ENCODE results near the gene CD2AP.
"Not testable (repeated sequence)": the region's sequence is repeated elsewhere in the genome, so short reads cannot be mapped to it uniquely, and the experiment has no call there.

The CD2AP gene, protein sequence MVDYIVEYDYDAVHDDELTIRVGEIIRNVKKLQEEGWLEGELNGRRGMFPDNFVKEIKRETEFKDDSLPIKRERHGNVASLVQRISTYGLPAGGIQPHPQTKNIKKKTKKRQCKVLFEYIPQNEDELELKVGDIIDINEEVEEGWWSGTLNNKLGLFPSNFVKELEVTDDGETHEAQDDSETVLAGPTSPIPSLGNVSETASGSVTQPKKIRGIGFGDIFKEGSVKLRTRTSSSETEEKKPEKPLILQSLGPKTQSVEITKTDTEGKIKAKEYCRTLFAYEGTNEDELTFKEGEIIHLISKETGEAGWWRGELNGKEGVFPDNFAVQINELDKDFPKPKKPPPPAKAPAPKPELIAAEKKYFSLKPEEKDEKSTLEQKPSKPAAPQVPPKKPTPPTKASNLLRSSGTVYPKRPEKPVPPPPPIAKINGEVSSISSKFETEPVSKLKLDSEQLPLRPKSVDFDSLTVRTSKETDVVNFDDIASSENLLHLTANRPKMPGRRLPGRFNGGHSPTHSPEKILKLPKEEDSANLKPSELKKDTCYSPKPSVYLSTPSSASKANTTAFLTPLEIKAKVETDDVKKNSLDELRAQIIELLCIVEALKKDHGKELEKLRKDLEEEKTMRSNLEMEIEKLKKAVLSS

DNA sequence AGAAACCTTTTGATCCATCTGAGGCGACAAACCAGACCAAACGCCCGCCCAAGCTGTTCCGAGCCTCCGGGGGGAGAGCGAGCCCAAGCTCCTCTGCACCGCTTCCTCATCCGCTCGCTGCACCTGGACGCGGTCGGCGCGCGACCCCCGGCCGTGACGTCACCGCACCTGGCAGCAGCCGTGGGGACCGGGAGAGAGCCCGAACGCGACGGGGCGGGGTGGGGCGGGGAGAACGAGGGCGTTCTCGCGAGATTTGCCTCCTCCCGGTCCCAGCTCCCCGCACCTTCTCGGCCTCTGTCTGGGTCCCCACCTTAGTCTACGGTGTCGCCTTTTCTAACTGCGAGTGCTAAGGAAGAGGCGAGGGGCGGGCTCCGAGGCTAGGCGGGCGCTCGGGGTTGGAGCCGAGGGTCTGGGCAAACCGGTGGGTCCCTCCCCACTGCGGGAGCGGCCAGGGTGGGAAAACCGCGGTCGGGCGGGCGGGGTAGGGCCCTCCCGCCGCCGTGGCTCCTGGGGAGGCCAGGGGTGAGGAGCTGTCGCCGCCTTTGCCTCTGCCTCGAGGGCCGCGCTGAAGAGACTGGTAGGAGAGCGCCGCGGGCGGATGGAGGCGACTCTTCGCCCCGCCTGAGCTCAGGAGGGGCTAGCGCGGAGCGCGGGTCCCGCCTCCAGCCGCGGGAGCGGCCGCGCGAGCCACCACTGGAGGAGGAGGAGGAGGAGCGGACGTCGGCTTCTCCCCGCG is at the start of gene CD2AP:
CD2AP (plus strand) TSS at position 293 of the 736 bp plus-strand sequence. CDS start 456 bp downstream, outside the sequence.
- DNase-seq, result peak; percentile 93

DNA sequence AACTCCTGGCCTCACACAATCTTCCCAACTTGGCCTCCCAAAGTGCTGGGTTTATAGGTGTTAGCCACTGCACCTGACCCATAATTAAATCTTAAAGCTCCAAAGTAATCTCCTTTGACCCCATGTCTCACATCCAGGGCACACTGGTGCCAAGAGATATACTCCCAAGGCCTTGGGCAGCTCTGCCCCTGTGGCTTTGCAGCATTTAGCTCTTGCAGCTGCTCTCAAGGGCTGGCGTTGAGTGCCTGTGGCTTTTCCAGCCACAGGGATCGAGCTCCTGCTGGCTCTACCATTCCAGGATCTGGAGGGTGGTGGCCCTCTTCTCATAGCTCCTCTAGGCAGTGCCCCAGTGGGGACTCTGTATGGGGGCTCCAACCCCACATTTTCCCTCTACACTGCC is 49.3 kb upstream of the CD2AP start:
- DNase-seq, result no peak

DNA sequence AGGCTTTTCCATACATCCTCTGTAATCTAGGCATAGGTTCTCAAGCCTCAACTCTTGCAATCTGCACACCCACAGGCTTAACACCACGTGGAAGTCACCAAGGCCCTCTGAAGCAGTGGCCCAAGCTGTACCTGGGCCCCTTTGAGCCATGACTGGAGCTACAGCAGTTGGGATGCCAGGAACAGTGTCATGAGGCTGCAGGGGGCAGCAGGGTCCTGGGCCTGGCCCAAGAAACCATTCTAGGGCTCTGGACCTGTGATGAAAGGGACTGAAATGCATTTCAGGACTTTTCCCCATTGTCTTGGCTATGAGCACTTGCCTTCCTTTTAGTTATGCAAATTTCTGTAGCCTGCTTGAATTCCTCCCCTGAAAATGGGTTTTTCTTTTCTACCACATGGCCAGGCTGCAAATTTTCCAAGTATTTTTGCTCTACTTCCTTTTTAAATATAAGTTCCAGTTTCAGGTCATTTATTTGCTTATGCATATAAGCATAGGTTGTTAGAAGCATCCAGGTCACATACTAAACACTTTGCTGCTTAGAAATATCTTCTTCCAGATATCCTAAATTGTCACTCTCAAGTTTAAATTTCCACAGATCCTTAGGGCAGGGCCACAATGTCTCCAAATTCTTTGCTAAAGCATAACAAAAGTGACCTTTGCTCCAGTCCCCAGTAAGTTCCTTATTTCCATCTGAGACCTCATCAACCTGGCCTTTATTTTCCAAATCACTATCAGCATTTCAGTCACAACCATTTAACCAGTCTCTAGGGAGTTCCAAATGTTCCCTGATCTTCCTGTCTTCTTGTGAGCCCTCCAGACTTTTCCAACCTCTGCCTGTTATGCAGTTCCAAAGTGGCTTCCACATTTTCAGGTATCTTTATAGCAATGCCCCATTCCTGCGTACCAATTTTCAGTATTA is 48.6 kb upstream of the CD2AP start:
- no peak for DNase-seq

DNA sequence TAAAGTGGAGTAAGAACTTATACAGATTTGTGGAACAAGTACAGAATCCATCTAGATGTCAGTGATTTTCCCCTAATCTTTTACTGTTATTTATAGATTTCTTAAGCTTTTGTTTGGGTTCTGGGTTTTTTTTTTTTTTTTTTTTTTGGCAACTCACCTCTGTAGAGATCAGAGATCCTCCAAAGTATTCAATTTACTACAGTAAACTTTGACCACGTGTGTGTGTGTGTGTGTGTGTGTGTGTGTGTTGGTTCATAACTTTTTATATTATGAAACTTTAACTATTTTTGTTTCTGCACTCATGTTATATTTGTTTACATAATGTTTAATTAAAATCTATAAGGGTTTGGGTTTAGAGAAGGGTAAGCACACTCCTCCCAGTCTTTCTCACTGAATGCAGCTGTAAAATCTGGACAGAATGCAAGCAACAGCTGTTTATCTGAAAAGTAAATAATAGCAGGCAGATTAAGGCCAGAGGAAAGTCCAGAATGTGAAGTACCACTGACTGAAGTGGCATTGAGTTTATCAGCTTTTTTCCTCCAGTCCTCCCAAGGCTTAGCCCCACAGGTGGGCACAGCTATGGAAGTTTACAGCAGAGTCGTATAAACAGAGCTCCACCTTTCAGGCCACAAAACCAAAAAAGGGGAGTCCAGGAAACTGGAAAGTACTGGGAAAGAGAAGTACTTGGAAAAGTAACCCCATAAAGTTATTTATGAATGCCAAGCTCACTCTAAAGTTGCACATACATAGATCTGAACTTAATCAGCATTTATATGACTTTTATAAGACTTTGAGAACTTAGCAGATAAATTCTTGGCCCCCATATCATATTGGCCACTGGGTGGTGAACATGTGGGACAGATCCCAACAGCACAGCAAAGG is 43.0 kb upstream of the CD2AP start:
- DNase-seq, result no peak

DNA sequence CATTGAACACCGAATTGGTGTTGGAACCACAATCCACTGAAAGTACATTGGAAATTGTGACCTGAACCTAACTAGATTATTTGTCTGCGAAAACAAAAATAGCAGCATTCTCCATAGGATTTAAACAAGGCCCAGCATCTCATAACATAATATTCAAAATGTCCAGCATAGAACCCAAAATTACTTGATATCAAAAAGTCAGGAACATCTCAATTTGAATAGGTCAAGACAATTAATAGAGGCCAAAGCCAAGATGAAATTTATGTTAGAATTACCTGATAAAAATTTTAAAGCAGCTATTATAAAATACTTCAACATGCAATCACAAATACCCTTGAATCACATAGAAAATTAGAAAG is 42.4 kb upstream of the CD2AP start:
- DNase-seq, result no peak

DNA sequence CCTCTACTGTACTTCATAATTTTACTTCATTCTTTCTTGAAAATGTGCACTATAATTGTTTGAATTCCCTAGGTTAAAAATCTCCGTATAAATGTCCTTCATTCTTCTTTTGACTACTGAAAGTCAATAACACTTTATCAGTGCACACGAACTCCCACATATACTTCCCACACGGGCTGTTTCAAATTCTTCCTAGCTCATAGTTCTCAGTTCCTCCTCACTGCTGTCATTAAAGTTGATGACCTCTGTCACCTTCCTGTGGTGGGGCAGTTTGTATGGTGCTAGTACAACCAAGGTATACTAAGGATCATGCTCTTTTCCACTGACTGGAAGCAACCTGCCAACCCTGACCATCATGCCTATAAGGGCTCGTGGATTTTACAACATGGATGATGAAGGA is 40.0 kb upstream of the CD2AP start:
- DNase-seq, result no peak

DNA sequence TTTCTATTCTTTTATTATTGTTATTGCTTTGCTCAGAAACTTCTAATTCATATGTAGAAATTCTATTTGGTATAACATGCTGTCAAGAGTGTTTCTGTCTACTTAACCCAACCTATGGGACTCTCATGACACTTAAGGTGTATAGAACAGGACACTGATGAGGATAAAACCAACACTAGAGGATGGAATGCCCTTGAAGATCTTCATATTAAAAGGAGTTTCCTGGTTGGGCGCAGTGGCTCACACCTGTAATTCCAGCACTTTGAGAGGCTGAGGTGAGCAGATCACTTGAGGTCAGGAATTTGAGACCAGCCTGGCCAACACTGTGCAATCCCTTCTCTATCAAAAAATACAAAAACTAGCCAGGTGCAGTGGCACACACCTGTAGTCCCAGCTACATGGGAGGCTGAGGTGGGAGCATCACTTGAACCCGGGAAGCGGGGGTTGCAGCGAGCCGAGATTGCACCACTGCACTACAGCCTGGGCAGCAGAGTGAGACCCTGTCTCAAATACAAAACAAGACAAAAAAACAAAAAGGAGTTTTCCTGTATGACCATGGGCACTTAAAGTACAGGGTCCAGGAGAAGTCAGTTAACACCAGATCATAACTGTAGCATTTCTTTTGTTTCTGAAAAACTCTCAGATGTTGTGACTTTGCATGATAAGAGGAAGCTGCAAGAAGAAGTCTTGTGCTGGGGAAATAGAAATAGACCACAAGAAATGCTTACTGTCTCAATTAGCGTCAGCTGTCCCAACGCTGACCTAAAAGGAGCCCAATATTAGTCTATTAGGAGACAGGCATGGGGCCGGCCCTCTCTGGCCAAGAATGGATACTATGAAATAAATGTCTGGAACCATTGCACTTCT is 38.9 kb upstream of the CD2AP start:
- no peak for DNase-seq

DNA sequence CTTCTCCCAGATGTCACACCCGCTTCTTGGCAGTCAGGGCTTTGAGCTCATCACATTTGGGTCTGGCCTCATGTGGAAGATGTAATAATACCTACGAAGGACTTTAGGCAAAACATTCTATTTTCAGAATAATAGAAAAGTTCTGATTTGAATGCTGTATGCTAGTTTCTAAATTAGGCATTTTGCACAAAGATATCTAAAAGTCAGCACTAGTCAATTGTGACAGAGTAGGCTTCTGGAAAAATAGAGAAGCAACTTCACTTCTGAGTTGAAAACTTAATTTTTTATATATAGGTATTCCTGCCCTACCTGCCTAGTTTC is 38.3 kb upstream of the CD2AP start:
- DNase-seq, result no peak

DNA sequence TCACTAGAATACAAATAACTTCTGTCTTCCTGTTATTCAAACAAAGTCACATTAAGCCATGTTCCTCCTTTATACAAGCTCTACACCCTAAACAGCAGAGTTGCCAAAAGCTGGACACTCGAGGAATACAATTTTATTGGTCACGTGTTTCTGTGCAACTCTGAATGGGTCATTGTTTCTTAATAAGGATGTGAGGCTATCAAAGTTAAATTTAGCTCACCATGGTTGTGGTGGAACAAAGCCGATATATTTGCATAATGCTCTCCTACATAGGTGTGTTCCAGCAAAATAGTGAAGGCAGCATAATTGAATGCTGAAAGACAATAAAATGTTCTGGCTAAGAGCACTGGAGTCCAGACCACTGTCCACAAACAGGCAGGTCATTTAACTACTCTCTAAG is 36.9 kb upstream of the CD2AP start:
- no peak for DNase-seq

DNA sequence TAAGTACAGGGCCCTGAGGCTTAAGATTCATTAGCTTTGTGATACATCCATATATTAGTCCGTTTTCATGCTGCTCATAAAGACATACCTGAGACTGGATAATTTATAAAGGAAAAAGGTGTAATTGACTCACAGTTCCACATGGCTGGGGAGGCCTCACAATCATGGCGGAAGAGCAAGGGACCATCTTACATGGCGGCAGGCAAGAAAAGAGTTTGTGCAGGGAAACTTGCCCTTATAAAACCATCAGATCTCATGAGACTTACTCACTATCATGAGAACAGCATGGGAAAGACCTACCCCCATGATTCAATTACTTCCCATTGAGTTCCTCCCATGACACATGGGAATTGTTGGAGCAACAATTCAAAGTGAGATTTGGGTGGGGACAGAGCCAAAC is 32.6 kb upstream of the CD2AP start:
- DNase-seq, result not testable (repeated sequence)

DNA sequence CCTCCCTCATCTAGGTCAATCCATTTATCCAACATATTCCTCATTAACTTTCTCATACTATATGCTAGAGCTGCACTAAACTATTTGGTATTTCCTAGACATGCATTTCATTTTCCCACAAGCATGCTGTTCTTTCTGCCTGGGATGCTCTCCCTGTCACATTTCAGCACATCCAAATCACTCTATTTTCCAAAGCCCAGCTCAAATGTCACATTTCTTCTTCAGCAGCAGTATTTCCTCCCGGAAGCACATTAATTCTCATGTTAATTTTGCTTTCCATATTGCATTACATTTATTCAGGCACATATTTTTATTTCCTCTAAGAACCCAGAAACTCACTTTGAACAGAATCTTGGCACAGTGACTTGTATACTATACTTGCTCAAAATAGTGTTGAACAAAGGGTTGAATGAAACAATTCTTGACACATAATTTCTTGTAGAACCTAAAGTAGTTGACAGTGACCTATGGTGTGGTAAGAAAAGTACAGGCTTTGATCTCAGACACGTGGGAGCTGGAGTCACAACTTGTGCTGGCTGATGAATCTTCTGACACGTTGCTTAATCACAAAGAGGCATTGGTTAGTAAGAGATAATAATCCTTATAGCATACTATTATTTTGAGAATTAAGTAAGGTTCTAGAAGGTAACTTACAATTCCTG is 30.8 kb upstream of the CD2AP start:
- no peak for DNase-seq

DNA sequence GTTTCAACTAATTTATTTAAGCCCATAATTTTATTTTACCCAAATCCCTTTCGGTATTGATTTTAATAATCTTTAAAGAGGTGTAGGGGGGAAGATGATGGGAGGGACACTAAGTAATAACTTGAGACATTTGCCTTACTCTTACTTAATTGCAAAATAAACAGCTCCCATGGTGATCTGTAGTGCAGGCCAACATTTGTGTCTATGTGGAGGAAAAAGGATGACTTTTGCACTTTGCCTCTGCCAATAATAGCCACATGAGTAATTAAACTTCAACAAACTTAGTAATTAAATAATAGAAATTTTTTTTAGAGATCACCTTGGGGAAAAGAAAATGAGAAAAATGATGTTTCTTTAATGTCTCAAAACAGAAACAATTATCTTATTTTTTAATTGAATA is 29.9 kb upstream of the CD2AP start:
- no peak for DNase-seq

DNA sequence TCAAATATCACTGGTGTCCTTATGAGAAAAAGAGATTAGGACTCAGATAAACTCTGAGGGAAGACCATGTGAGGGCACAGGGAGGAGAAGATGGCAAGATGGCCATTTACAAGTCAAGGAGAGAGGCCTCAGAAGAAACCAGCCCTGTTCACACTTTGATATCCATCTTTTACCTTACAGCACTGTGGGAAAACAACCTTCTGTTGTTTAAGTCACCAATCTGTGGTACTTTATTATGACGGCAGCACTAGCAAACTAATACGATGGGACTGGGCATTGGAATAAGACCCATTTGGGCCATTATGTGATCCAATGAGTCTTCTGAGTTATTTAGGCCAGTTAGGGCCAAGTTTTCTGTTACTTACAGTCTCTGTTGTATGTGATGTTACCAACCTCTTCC is 26.4 kb upstream of the CD2AP start:
- DNase-seq, result no peak

DNA sequence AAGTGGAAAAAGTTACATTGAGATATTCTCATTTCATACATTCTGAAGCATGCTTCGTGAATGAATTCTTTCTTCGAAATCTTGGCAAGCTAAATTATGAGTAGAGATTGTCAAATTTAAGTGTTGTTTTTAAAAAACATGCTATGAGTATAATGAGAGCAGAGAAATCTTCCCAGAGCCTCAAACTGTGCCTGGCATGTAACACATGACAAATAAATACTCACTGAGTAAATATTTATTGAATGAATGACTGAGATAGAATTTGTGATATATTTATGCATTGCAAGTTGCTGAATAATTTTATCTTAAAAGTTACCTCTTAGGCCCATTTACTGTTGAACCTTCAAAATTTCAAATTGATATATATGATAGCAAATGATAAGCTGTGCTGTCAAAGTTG is 24.7 kb upstream of the CD2AP start:
- no peak for DNase-seq

DNA sequence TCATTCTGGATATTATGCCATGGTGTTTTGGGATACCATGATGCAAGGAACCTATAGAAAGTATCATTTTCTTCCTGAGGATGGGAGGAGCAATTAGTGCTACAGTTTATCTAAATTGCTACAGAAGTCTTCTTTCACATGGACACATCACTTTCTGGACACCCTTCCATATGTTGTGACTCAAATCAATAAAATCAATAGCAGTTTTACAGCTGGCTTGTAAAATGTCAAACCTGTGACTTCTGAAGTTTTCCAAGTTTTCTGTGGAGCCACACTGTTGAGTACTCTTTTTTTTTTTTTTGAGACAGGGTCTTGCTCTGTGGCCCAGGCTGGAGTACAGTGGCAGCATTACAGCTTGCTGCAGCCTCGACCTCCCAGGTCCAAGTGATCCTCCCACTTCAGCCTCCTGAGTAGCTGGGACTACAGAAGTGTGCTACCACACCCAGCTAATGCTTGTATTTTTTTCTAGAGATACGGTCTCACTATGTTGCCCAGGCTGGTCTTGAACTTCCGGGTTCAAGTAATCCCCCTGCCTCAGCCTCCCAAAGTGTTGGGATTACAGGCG is 24.1 kb upstream of the CD2AP start:
- no peak for DNase-seq

DNA sequence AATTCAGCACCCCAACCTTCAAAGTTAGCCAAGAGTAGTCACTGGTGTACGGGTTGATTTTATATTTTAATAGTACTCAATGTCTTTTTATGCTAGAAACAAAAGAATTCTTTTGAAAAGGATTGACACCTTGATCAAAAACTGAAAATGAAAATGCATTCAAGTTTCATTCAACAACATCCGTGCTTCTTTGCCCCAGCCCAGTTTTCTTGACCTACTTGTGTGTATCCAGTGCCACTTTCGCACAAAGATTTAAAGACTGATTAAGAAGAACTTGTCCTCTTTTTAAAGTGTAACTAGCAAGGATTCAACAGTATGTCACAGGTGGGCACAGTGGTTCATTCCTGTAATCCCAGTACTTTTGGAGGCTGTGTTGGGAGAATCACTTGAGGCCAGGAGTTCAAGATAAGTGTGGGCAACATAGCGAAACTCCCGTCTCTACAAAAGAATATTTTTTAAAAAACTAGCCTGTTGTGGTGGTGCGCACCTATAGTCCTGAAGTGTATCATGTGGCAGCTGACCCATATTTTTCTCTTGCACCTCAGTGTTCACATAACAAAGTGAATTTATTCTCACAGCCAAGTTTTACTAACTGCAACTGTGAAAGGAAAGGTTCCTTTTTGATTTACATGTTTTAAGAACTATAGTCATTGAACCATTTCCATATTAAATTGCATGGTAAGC is 22.7 kb upstream of the CD2AP start:
- DNase-seq, result no peak

DNA sequence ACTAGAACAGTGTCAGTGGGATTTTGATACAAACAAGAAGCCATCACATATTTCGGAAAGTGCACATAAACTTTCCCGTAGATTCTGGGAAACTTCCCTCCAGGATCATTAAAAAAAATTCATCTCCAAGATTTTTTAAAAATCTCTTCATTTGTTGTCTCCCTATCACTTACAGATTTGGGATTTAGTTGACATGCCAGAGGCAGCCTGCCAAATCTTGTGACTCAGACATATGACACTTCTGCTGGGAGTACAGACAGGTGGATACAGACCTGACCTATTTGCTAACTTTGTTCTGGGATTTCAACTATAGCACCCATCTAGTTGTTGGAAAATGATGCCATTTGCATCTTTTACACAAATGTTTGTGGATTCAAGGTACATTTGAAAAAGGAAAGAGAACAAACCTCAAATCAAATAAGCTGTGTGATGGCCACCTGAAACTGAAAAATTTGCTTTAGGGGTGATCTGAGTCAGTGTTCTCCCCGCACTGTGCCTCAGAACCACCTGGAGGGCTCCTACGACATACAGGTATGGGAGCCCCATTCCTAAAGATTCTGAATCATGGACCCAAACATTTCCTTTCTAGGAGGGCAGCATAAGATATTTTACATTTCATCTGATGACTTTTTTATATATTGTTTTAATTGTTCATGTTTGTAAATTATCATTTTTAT is 21.9 kb upstream of the CD2AP start:
- DNase-seq, result no peak

DNA sequence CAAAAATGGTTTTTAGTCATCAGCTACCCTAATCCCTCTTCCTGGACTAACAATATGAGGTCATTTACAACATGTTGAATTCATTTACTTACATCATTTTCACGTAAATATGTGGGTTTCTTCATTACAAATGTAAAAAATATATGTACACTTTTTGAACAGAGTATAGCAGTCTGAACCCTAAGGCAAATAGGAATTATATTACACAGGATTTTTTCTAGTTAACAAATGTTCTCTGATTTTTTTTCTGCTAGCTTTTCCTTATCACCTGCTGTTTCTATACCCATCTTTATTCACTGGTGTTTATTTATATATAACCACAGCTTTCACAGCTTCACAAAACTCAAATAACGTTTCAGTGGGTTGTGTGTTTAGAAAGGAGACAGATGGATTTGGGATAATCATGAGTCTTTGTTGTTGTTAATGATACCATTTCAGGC is 21.0 kb upstream of the CD2AP start:
- no peak for DNase-seq

DNA sequence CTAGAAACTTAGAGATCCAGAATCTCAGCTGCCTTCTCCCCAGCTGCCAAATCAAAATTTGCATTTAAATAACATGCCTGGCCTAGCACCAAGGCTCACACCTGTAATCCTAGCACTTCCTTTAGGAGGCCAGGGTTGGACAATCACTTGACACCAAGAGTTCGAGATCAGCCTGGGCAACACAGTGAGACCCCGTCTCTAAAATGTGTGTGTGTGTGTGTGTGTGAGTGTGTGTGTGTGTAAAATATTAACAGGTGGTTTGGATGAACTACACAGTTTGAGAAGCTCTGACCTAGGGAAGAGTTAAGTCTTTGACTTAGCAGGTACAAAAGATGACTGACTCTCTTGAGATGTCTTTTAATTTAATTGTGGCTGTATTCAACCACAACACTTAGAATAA is 20.2 kb upstream of the CD2AP start:
- no peak for DNase-seq
